Neural cell (in vitro differentiated cells): ENCODE results near the gene PYDC1. TPM values are rescaled to one million over a fixed set of nuclear protein-coding genes. Genes with fewer than 3 reads are reported as not detected.

Source experiments
- H2AFZ ChIP-seq: fragments of 200-600, 300-800 bp; sonication (generic), shearing (Covaris generic); 2 replicates; pipeline ENCODE4 v1.6.0; 2014; ENCODE audit warnings: low read depth, mild to moderate bottlenecking, antibody characterized with exemption, low read length, moderate library complexity
- H3F3A ChIP-seq: fragments of 200-600 bp; shearing (Covaris generic); 2 replicates; pipeline ENCODE4 v1.6.1; 2016; ENCODE audit warnings: mild to moderate bottlenecking, moderate library complexity, mixed read lengths, antibody characterized with exemption, low read length; ENCODE audit not compliant: insufficient read depth, poor library complexity, severe bottlenecking
- H3K27ac ChIP-seq: fragments of 200-600, 300-800 bp; sonication (generic), shearing (Covaris generic); 2 replicates; pipeline ENCODE4 v1.5.1; 2014; ENCODE audit warnings: mild to moderate bottlenecking, low read length, moderate library complexity
- H3K27me3 ChIP-seq: fragments of 300-800, 200-600 bp; sonication (generic), shearing (Covaris generic); 2 replicates; pipeline ENCODE4 v1.6.0; 2014; ENCODE audit warnings: mild to moderate bottlenecking, low read depth, low read length, moderate library complexity; ENCODE audit not compliant: insufficient read depth
- H3K36me3 ChIP-seq: fragments of 300-800, 200-600 bp; sonication (generic), shearing (Covaris generic); 2 replicates; pipeline ENCODE4 v1.5.1; 2014; ENCODE audit warnings: mild to moderate bottlenecking, antibody characterized with exemption, low read length, moderate library complexity; ENCODE audit not compliant: insufficient read depth
- H3K4me2 ChIP-seq: fragments of 300-800, 200-600 bp; sonication (generic), shearing (Covaris generic); 2 replicates; pipeline ENCODE4 v1.6.0; 2014; ENCODE audit warnings: mild to moderate bottlenecking, low read length
- H3K4me3 ChIP-seq: fragments of 300-800, 200-600 bp; sonication (generic), shearing (Covaris generic); 2 replicates; pipeline ENCODE4 v1.5.1; 2014; ENCODE audit warnings: mild to moderate bottlenecking, low read length, moderate library complexity
- H3K79me2 ChIP-seq: fragments of 200-600 bp; shearing (Covaris generic); replicated peaks from 2 replicates; pipeline ENCODE4 v1.6.0; 2014; ENCODE audit warnings: mild to moderate bottlenecking, low read length, moderate library complexity; ENCODE audit not compliant: insufficient read depth
- H3K9ac ChIP-seq: fragments of 300-800, 200-600 bp; sonication (generic), shearing (Covaris generic); 2 replicates; pipeline ENCODE4 v1.6.1; 2016; ENCODE audit warnings: mild to moderate bottlenecking, low read length, mixed read lengths
- H3K9me2 ChIP-seq: fragments of 200-600 bp; shearing (Covaris generic); 2 replicates; pipeline ENCODE4 v1.6.1; 2016; ENCODE audit warnings: mild to moderate bottlenecking, low read length, mixed read lengths; ENCODE audit not compliant: insufficient read depth
- H3K9me3 ChIP-seq: fragments of 200-600, 300-800 bp; sonication (generic), shearing (Covaris generic); 2 replicates; pipeline ENCODE4 v1.6.1; 2016; ENCODE audit warnings: mild to moderate bottlenecking, mixed run types, low read length, moderate library complexity, mixed read lengths
- H4K20me1 ChIP-seq: fragments of 200-600 bp; shearing (Covaris generic); 2 replicates; pipeline ENCODE4 v1.6.1; 2016; ENCODE audit warnings: mild to moderate bottlenecking, mixed run types; ENCODE audit not compliant: insufficient read depth
- EP300 ChIP-seq: fragments of 450-650 bp; conservative IDR thresholded peaks from 2 replicates; pipeline ENCODE4 v1.6.1; 2014; ENCODE audit warnings: antibody characterized with exemption, mild to moderate bottlenecking, moderate library complexity; ENCODE audit not compliant: poor library complexity, severe bottlenecking
- EZH2 ChIP-seq: fragments of 200-600, 300-800 bp; shearing (Covaris generic), sonication (generic); IDR thresholded peaks from 2 replicates; pipeline ENCODE4 v1.6.1; 2014; ENCODE audit warnings: antibody characterized with exemption, low read length, borderline replicate concordance, mild to moderate bottlenecking; ENCODE audit not compliant: insufficient read depth, poor library complexity, severe bottlenecking
- MXI1 ChIP-seq: fragments of 450-650 bp; conservative IDR thresholded peaks from 2 replicates; pipeline ENCODE4 v1.6.1; 2014; ENCODE audit warnings: antibody characterized with exemption, mild to moderate bottlenecking; ENCODE audit not compliant: poor library complexity, severe bottlenecking
- POLR2AphosphoS5 ChIP-seq: IDR thresholded peaks from 2 replicates; pipeline ENCODE4 v1.6.1; 2012
- RAD21 ChIP-seq: fragments of 450-650 bp; conservative IDR thresholded peaks from 2 replicates; pipeline ENCODE4 v1.6.1; 2014; ENCODE audit warnings: antibody characterized with exemption, mild to moderate bottlenecking, moderate library complexity
- SMC3 ChIP-seq: fragments of 450-650 bp; conservative IDR thresholded peaks from 2 replicates; pipeline ENCODE4 v1.6.1; 2014; ENCODE audit warnings: antibody characterized with exemption, mild to moderate bottlenecking, moderate library complexity; ENCODE audit not compliant: poor library complexity
- TAF1 ChIP-seq: IDR thresholded peaks from 2 replicates; pipeline ENCODE4 v1.6.1; 2012; ENCODE audit warnings: low read depth
- polyA plus RNA-seq: library from polyadenylated mRNA; depleted of rRNA; stranded (reverse); fragments of >200 nt; gene quantifications from 2 replicates; pipeline ENCODE4 v1.2.3, GENCODE V29; 2014
- TF ChIP-seq, protein P1 (sequence below): fragments of 450-650 bp; IDR thresholded peaks from 2 replicates; pipeline ENCODE4 v1.5.1; 2014; ENCODE audit warnings: antibody characterized with exemption, mild to moderate bottlenecking, moderate library complexity; ENCODE audit not compliant: poor library complexity, severe bottlenecking
- TF ChIP-seq, protein P2 (sequence below): IDR thresholded peaks from 2 replicates; pipeline ENCODE4 v1.6.1; 2012; ENCODE audit warnings: borderline replicate concordance

PYDC1 gene
- polyA plus RNA-seq, 1 donor from 2014 or later, result not detected

DNA sequence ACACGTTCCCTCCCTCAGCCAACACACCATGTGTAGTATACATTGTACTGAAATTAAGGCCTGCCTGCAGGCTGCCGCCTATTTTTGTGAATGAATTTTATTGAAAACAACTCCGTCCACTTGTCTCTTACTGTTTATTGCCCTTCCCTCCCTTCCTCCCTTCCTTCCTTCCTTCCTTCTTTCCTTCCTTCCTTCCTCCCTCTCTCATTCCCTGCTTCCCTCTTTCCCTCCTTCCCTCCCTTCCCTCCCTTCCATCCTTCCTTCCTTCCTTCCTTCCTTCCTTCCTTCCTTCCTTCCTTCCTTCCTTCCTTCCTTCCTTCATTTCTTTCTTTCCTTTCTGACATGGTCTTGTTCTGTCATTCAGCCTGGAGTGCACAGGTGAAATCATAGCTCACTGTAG lies 45.1 kb upstream of the PYDC1 start:
- Histone ChIP-seq H3K9ac (no peak overlapping the region), H3K4me2 (no peak overlapping the region), H4K20me1 (no peaks in the 10 kb centered on the region), H3K36me3 (no peaks in the 10 kb centered on the region), H3K4me3 (no peak overlapping the region), H3F3A (no peaks in the 10 kb centered on the region), H3K79me2 (no peaks in the 10 kb centered on the region), H3K27me3 (no peaks in the 10 kb centered on the region), H3K9me2 (no peaks in the 10 kb centered on the region), H3K27ac (no peak overlapping the region), H2AFZ (no peak overlapping the region), H3K9me3 (no peaks in the 10 kb centered on the region)
- TF ChIP-seq, protein P1, sequence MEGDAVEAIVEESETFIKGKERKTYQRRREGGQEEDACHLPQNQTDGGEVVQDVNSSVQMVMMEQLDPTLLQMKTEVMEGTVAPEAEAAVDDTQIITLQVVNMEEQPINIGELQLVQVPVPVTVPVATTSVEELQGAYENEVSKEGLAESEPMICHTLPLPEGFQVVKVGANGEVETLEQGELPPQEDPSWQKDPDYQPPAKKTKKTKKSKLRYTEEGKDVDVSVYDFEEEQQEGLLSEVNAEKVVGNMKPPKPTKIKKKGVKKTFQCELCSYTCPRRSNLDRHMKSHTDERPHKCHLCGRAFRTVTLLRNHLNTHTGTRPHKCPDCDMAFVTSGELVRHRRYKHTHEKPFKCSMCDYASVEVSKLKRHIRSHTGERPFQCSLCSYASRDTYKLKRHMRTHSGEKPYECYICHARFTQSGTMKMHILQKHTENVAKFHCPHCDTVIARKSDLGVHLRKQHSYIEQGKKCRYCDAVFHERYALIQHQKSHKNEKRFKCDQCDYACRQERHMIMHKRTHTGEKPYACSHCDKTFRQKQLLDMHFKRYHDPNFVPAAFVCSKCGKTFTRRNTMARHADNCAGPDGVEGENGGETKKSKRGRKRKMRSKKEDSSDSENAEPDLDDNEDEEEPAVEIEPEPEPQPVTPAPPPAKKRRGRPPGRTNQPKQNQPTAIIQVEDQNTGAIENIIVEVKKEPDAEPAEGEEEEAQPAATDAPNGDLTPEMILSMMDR, result no peak
- no peak for TF ChIP-seq SMC3
- TF ChIP-seq MXI1, result no peak

DNA sequence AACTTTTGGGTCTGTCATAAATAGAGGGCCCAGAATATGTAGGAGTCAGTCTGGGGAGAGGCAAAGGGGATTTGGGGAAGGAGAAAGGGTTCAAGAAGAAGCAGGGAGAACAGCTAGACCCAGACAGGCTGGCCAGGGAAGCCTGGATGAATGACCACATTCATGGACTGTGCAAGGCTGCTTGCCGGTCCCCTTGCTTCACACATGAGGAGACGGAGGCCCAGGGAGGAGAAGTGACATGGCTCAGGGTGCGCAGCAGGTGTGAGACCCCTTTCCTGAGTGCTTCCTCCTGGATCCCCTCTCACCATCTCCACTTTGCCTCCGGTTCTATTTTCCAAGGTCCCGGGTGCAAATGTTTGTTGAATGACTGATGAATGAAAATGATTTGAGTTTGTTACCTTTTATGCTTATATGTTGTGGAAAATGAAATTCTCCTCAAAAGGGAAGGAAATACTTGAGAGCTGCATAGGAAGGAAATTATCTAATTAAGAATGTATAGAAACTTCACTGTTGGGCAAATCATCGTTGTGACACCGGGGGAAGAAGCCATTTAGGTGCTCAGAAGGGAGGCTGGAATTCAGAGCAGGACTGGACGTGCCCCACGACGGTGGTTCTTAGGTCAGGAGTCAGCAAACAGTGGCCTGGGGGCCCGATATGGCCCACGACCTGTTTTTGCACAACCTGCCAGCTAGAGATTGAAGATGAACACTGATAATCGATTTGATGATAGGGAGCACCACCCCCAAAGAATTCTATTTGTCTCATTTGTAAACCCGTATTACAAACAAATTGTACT lies 43.4 kb upstream of the PYDC1 start:
- TF ChIP-seq, protein P2, sequence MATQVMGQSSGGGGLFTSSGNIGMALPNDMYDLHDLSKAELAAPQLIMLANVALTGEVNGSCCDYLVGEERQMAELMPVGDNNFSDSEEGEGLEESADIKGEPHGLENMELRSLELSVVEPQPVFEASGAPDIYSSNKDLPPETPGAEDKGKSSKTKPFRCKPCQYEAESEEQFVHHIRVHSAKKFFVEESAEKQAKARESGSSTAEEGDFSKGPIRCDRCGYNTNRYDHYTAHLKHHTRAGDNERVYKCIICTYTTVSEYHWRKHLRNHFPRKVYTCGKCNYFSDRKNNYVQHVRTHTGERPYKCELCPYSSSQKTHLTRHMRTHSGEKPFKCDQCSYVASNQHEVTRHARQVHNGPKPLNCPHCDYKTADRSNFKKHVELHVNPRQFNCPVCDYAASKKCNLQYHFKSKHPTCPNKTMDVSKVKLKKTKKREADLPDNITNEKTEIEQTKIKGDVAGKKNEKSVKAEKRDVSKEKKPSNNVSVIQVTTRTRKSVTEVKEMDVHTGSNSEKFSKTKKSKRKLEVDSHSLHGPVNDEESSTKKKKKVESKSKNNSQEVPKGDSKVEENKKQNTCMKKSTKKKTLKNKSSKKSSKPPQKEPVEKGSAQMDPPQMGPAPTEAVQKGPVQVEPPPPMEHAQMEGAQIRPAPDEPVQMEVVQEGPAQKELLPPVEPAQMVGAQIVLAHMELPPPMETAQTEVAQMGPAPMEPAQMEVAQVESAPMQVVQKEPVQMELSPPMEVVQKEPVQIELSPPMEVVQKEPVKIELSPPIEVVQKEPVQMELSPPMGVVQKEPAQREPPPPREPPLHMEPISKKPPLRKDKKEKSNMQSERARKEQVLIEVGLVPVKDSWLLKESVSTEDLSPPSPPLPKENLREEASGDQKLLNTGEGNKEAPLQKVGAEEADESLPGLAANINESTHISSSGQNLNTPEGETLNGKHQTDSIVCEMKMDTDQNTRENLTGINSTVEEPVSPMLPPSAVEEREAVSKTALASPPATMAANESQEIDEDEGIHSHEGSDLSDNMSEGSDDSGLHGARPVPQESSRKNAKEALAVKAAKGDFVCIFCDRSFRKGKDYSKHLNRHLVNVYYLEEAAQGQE, result no peak
- no peak for TF ChIP-seq RAD21
- TF ChIP-seq, protein P1, result no peak
- no peak for TF ChIP-seq MXI1
- TF ChIP-seq POLR2AphosphoS5, result no peak
- no peak for TF ChIP-seq EZH2
- TF ChIP-seq EP300, result no peak
- TF ChIP-seq SMC3, result no peak
- no peak for TF ChIP-seq TAF1
- Histone ChIP-seq H3K9me3 (no peaks in the 10 kb centered on the region), H3K27ac (no peak overlapping the region), H3K9ac (no peak overlapping the region), H3K27me3 (no peaks in the 10 kb centered on the region), H3F3A (no peaks in the 10 kb centered on the region), H4K20me1 (no peaks in the 10 kb centered on the region), H3K79me2 (no peaks in the 10 kb centered on the region), H3K4me3 (no peak overlapping the region), H2AFZ (no peak overlapping the region), H3K9me2 (no peaks in the 10 kb centered on the region), H3K4me2 (no peak overlapping the region), H3K36me3 (no peaks in the 10 kb centered on the region)
